ENCODE results near the gene CLDN24. TPM values are rescaled to one million over a fixed set of nuclear protein-coding genes. Genes with fewer than 3 reads are reported as not detected.

The CLDN24 gene
- total and polyA plus RNA-seq, 7 donors = not detected

DNA sequence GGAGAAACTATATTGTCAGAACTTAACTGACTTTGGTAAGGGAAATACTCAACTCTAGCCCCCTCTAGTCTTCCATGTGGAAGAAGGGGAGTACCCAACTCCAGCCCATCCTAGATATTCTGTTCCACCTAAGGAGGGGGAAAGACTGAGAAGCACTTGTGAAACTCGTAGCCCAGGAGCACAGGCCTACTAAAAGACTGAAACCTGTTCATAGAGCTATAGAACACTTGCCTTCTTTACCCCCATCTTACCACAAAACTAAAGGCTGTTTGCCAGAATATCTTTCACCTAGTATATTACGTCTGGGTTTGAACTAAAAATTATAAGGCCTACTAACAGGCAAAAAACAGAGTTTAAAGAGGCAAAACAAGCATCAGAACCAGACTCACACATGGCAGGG, 17.7 kb downstream of the CLDN24 start:
- Histone ChIP-seq H3K27me3 (ENCODE audit: insufficient read depth in 3 of 3, low read length in 2 of 3) (no peaks in the 10 kb centered on the region), H3K27ac (no peak overlapping the region), H3K9me3 (no peaks in the 10 kb centered on the region), H3K36me3 (ENCODE audit: insufficient read depth in 1 of 2, low read depth in 1 of 2) (peaks cover 0 to 4% of the 10 kb centered on the region in 2 donors), H3K4me3 (no peak overlapping the region), H3K4me1 (no peaks in the 10 kb centered on the region)
- DNase-seq (no peak), ATAC-seq (no peak)
- 95 to 100% (median 95%) methylated on average over 2 of the region's 2 CpGs for WGBS, 3 donors
- no peak for TF ChIP-seq CTCF (IDR thresholded peaks at IDR 0.05)
- intact Hi-C loops (cut with DNase I) = no loop called here

GRCh38 chr4:183304067-183304466, 18.2 kb downstream of the CLDN24 start:
- TF ChIP-seq CTCF (IDR thresholded peaks at IDR 0.05) = no peak
- ATAC-seq (no peak), DNase-seq (no peak)
- WGBS, 3 donors = 98% methylated on average over 4 of the region's 4 CpGs
- Histone ChIP-seq H3K4me3 (no peak overlapping the region), H3K36me3 (ENCODE audit: insufficient read depth in 1 of 2, low read depth in 1 of 2) (peaks cover 0 to 4% of the 10 kb centered on the region in 2 donors), H3K27me3 (ENCODE audit: insufficient read depth in 3 of 3, low read length in 2 of 3) (no peaks in the 10 kb centered on the region), H3K27ac (no peak overlapping the region), H3K4me1 (no peaks in the 10 kb centered on the region), H3K9me3 (no peaks in the 10 kb centered on the region)
- intact Hi-C loops (cut with DNase I) = no loop called here

DNA sequence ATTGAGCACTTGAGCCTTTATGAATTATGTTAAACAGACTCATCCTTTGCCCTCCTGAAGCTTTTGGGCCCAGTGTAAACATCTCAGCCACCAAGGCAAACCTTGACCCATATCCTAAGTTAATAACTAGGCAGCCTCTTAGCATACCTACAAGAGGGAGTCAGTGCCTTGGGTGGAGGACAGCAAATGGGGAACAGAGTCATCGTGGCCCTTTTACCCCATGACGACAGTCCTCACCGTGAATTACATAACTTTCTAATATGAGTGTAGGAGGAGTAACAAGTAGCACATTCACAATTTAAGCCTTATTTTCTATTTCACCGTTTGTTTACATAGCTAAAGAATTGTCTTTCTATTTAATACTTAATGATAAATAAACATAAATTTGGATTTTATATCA, 18.9 kb downstream of the CLDN24 start:
- DNase-seq (no peak), ATAC-seq (no peak)
- TF ChIP-seq CTCF (IDR thresholded peaks at IDR 0.05) = no peak
- H3K9me3 ChIP-seq = no peaks in the 10 kb centered on the region
- H3K36me3 ChIP-seq (ENCODE audit: insufficient read depth in 1 of 2, low read depth in 1 of 2) = peaks cover 0 to 4% of the 10 kb centered on the region in 2 donors
- no peaks in the 10 kb centered on the region for H3K4me1 ChIP-seq
- intact Hi-C loops (cut with DNase I) = no loop called here
- H3K27ac ChIP-seq = no peak overlapping the region
- no peak overlapping the region for H3K4me3 ChIP-seq
- WGBS, 3 donors = 93 to 96% (median 94%) methylated on average over 4 of the region's 4 CpGs
- no peaks in the 10 kb centered on the region for H3K27me3 ChIP-seq (ENCODE audit: insufficient read depth in 3 of 3, low read length in 2 of 3)

- Histone ChIP-seq H3K4me3 (no peak overlapping the region), H3K27me3 (ENCODE audit: insufficient read depth in 3 of 3, low read length in 2 of 3) (no peaks in the 10 kb centered on the region), H3K4me1 (no peaks in the 10 kb centered on the region), H3K9me3 (no peaks in the 10 kb centered on the region), H3K36me3 (ENCODE audit: insufficient read depth in 1 of 2, low read depth in 1 of 2) (peaks cover 4 to 5% of the 10 kb centered on the region in 2 donors), H3K27ac (no peak overlapping the region)
- 63 to 79% (median 74%) methylated on average over 5 of the region's 5 CpGs for WGBS, 3 donors
- intact Hi-C loops (cut with DNase I) = no loop called here
- no peak for ATAC-seq
- TF ChIP-seq CTCF (IDR thresholded peaks at IDR 0.05) = no peak
- no peak for DNase-seq
Measured at GRCh38 chr4:183300655-183301054, 21.6 kb downstream of the CLDN24 start.

GRCh38 chr4:183300070-183300469, 22.2 kb downstream of the CLDN24 start:
- Histone ChIP-seq H3K4me3 (no peak overlapping the region), H3K9me3 (no peaks in the 10 kb centered on the region), H3K4me1 (no peaks in the 10 kb centered on the region), H3K36me3 (ENCODE audit: insufficient read depth in 1 of 2, low read depth in 1 of 2) (peaks cover 4 to 11% of the 10 kb centered on the region in 2 donors), H3K27ac (no peak overlapping the region), H3K27me3 (ENCODE audit: insufficient read depth in 3 of 3, low read length in 2 of 3) (no peaks in the 10 kb centered on the region)
- no peak for TF ChIP-seq CTCF (IDR thresholded peaks at IDR 0.05)
- 58 to 62% (median 59%) methylated on average over 6 of the region's 6 CpGs for WGBS, 3 donors
- ATAC-seq (no peak), DNase-seq (no peak)
- intact Hi-C loops (cut with DNase I) = no loop called here
